Measurements from ENCODE around the gene ACAD11. TPM values are rescaled to one million over a fixed set of nuclear protein-coding genes. Genes with fewer than 3 reads are reported as not detected.

ACAD11 gene
- total and polyA plus RNA-seq, 9 of the 15 experiments (the other 6 are each of a cell fraction or from before 2014, with no cell fraction given), result 1.3 to 8.4 (median 4.0) TPM

GRCh38 chr3:132595014-132595413 lies 64.6 kb downstream of the ACAD11 start:
- DNase-seq (ENCODE audit: extremely low read depth in 1 of 4, low spot score in 3 of 4), result no peak
- Histone ChIP-seq H3K9ac (ENCODE audit: insufficient read depth in 1 of 2, low read depth in 2 of 2, low read length in 2 of 2) (no peak overlapping the region), H3K27ac (ENCODE audit: extremely low read depth, low read depth, low read length) (no peak overlapping the region), H4K20me1 (replicated peaks; ENCODE audit: control insufficient read depth, insufficient read depth, low read length) (no peaks in the 10 kb centered on the region), H2AFZ (ENCODE audit: low read depth, low read length) (no peak overlapping the region), H3K4me3 (no peak overlapping the region), H3K36me3 (ENCODE audit: control insufficient read depth, insufficient read depth, low read length) (no peaks in the 10 kb centered on the region), H3K9me1 (ENCODE audit: control insufficient read depth, insufficient read depth, low read length) (no peaks in the 10 kb centered on the region), H3K4me2 (ENCODE audit: insufficient read depth, low read length) (no peak overlapping the region), H3K9me3 (replicated peaks; ENCODE audit: control insufficient read depth, insufficient read depth, low read depth, low read length) (no peaks in the 10 kb centered on the region), H3K27me3 (ENCODE audit: control insufficient read depth in 2 of 2, insufficient read depth in 2 of 2, low read length in 2 of 2) (no peaks in the 10 kb centered on the region), H3K79me2 (ENCODE audit: control insufficient read depth, insufficient read depth, low read length) (no peaks in the 10 kb centered on the region), H3K4me1 (replicated peaks in 1 of 2; ENCODE audit: control insufficient read depth in 2 of 2, insufficient read depth in 2 of 2, low read length in 2 of 2) (no peaks in the 10 kb centered on the region)
- in situ Hi-C loops (cut with MboI) (no loop called here), intact Hi-C loops (cut with micrococcal nuclease) (no loop called here)
- CTCF ChIA-PET (ENCODE audit: low intra/inter-chr PET ratio), result no interaction called here
- POLR2A ChIA-PET, result interaction anchor here (1.1 kb wide), 1 partner anchor 14 kb away, joined by 3 read pairs; no protein-coding TSS in a partner anchor
- BruUV-seq (replicated peaks), result no TSS peak
- FAIRE-seq, result no peak
- ATAC-seq, result no peak
- no peak for TF ChIP-seq NFRKB (IDR thresholded peaks at IDR 0.05; ENCODE audit: low read depth)
- TF ChIP-seq ZNF717 (CRISPR knock-in tag; IDR thresholded peaks at IDR 0.05), result no peak
- TF ChIP-seq STAG1 (CRISPR knock-in tag; IDR thresholded peaks at IDR 0.05; ENCODE audit: borderline replicate concordance), result no peak
- no peak for TF ChIP-seq E4F1 (CRISPR knock-in tag; IDR thresholded peaks at IDR 0.05; ENCODE audit: borderline replicate concordance)
- no peak for TF ChIP-seq ATF2 (CRISPR knock-in tag; IDR thresholded peaks at IDR 0.05)
- TF ChIP-seq TAL1 (IDR thresholded peaks at IDR 0.05), result no peak
- TF ChIP-seq ZNF140 (CRISPR knock-in tag; IDR thresholded peaks at IDR 0.05), result no peak
- TF ChIP-seq RCOR1 (IDR thresholded peaks at IDR 0.05; ENCODE audit: borderline replicate concordance in 1 of 2, low read depth in 2 of 2, low read length in 2 of 2), result no peak
- no peak for TF ChIP-seq ZNF407 (IDR thresholded peaks at IDR 0.05; ENCODE audit: low read depth)
- no peak for TF ChIP-seq E2F1 (CRISPR knock-in tag; IDR thresholded peaks at IDR 0.05)
- TF ChIP-seq RFX7 (CRISPR knock-in tag; IDR thresholded peaks at IDR 0.05), result no peak
